Sigmoid colon (tissue), 7 donors: ENCODE measurements around the gene GRID1. TPM values are rescaled to one million over a fixed set of nuclear protein-coding genes. Genes with fewer than 3 reads are reported as not detected.
A peak's percentile ranks its signal among the peaks of the same experiment; 100 is the strongest.

Source experiments
- DNase-seq: peaks from one replicate; pipeline ENCODE4 v3.0.0-alpha.2; 2019
- H3K27ac ChIP-seq, 4 donors: fragments of 200-600 bp; sonication (generic); one replicate each; pipeline ENCODE4 v1.5.1; 2016 to 2019; ENCODE audit warnings: mild to moderate bottlenecking in 1 of 4
- H3K27me3 ChIP-seq, 3 donors: fragments of 200-600 bp; sonication (generic); one replicate each; pipeline ENCODE4 v1.5.1; 2019; ENCODE audit warnings: mild to moderate bottlenecking in 1 of 3
- H3K36me3 ChIP-seq, 4 donors: fragments of 200-600 bp; sonication (generic); one replicate each; pipeline ENCODE4 v1.5.1; 2016 to 2019
- H3K4me1 ChIP-seq, 4 donors: fragments of 200-600 bp; sonication (generic); one replicate each; pipeline ENCODE4 v1.5.1; 2017 to 2019
- H3K4me3 ChIP-seq, 4 donors: fragments of 200-600 bp; sonication (generic); one replicate each; pipeline ENCODE4 v1.5.1; 2017 to 2019; ENCODE audit warnings: mild to moderate bottlenecking in 2 of 4, moderate library complexity in 1 of 4
- H3K9me3 ChIP-seq, 4 donors: fragments of 200-600 bp in 3 of 4; sonication (generic) in 3 of 4; one replicate each; pipeline versions ENCODE4 v1.5.1 to v1.6.1; 2013 to 2019
- CTCF ChIP-seq, 4 experiments: fragments of 450-650 bp in 3 of 4; fragments of 200-600 bp in 1 of 4; IDR thresholded peaks; one replicate each; pipeline ENCODE4 v1.5.1; 2016 to 2019; ENCODE audit warnings: antibody characterized with exemption in 4 of 4, mild to moderate bottlenecking in 3 of 4, moderate library complexity in 2 of 4
- EP300 ChIP-seq, 4 donors: sonication (generic); formaldehyde crosslinking; IDR thresholded peaks; one replicate each; pipeline ENCODE4 v1.6.1; 2017; ENCODE audit warnings: antibody characterized with exemption in 4 of 4
- POLR2A ChIP-seq, 2 donors: fragments of 450-650 bp; IDR thresholded peaks; one replicate each; pipeline ENCODE4 v1.6.1; 2016; ENCODE audit warnings: antibody characterized with exemption in 2 of 2, mild to moderate bottlenecking in 2 of 2, moderate library complexity in 2 of 2
- POLR2AphosphoS5 ChIP-seq, 4 donors: sonication (generic); formaldehyde crosslinking; IDR thresholded peaks; one replicate each; pipeline ENCODE4 v1.6.1; 2017; ENCODE audit warnings: antibody characterized with exemption in 4 of 4
- WGBS, 2 donors: extraction: QIAGEN DNeasy Blood & Tissue Kit; methylation state at CpG; one replicate each; pipeline ENCODE4 v1.1.7; 2013; 5-methylcytosine and 5-hydroxymethylcytosine counted together
- intact Hi-C: fragments of 100-400 bp; cut with DNase I; formaldehyde crosslinking; loops from one replicate; pipeline ENCODE4 v1.15.1; 2023
- polyA plus RNA-seq, 3 donors: library from polyadenylated mRNA; stranded (reverse); fragments of 200-250 nt; gene quantifications; one replicate each; pipeline ENCODE4 v1.2.3, GENCODE V29; 2013
- total RNA-seq, 4 donors: library from RNA; depleted of rRNA; stranded (reverse); fragments of >200 nt; gene quantifications; one replicate each; pipeline ENCODE4 v1.1.0, GENCODE V29; 2016
- donor health status: healthy with polysubstance abuse.
- donor health status: Bipolar disorder and iron deficiency.
- donor health status: healthy.

Gene GRID1
- total and polyA plus RNA-seq, 7 donors, result 0.66 to 4.7 (median 1.1) TPM; not detected in 2

GRCh38 chr10:86046845-86047460, 319.6 kb downstream of the GRID1 start:
- H3K9me3 ChIP-seq, result no peaks in the 10 kb centered on the region
- 74 to 80% methylated on average over 2 of the region's 2 CpGs for WGBS, 2 donors
- TF ChIP-seq EP300 (IDR thresholded peaks at IDR 0.05) (no peak), POLR2AphosphoS5 (IDR thresholded peaks at IDR 0.05) (no peak), CTCF (IDR thresholded peaks at IDR 0.05) (no peak), POLR2A (IDR thresholded peaks at IDR 0.05) (no peak)

GRCh38 chr10:86045896-86046295, 320.7 kb downstream of the GRID1 start:
- Histone ChIP-seq H3K4me3 (no peak overlapping the region), H3K4me1 (no peaks in the 10 kb centered on the region), H3K27ac (no peak overlapping the region), H3K36me3 (no peaks in the 10 kb centered on the region), H3K9me3 (no peaks in the 10 kb centered on the region), H3K27me3 (no peaks in the 10 kb centered on the region)
- TF ChIP-seq CTCF (IDR thresholded peaks at IDR 0.05) (no peak), POLR2AphosphoS5 (IDR thresholded peaks at IDR 0.05) (no peak), POLR2A (IDR thresholded peaks at IDR 0.05) (no peak), EP300 (IDR thresholded peaks at IDR 0.05) (no peak)
- intact Hi-C loops, result no loop called here
- DNase-seq, result no peak
- 65 to 80% methylated on average over 5 of the region's 5 CpGs for WGBS, 2 donors

More at GRCh38 chr10:86046845-86047460, 319.6 kb downstream of the GRID1 start:
- Histone ChIP-seq H3K36me3 (no peaks in the 10 kb centered on the region), H3K27me3 (no peaks in the 10 kb centered on the region), H3K4me1 (no peaks in the 10 kb centered on the region), H3K4me3 (no peak overlapping the region), H3K27ac (no peak overlapping the region)
- intact Hi-C loops, result no loop called here
- DNase-seq, result peak; percentile 6

DNA sequence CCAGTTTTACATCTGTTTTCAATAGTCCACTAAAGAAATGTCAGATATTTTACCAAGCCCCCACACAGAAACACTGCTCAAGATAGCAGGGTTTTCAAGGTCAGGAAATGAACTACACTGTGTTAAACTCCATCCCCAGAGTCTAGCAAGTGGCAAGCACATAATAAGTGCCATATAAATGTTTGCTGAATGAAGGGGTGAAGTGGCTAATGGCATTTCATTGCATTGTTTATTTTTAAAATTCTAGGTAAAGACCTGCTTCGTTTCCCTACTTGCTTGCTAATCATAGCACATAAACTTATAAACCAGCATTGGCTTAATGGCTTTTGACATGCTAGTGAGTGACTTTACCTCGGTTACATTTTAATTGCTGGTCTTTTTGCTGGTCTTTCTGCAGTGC, 322.6 kb downstream of the GRID1 start:
- H3K36me3 ChIP-seq, result no peaks in the 10 kb centered on the region
- H3K9me3 ChIP-seq, result no peaks in the 10 kb centered on the region
- DNase-seq, result no peak
- intact Hi-C loops, result no loop called here
- no peaks in the 10 kb centered on the region for H3K27me3 ChIP-seq
- H3K27ac ChIP-seq, result no peak overlapping the region
- TF ChIP-seq CTCF (IDR thresholded peaks at IDR 0.05) (no peak), POLR2A (IDR thresholded peaks at IDR 0.05) (no peak), POLR2AphosphoS5 (IDR thresholded peaks at IDR 0.05) (no peak), EP300 (IDR thresholded peaks at IDR 0.05) (no peak)
- no peak overlapping the region for H3K4me3 ChIP-seq
- H3K4me1 ChIP-seq, result no peaks in the 10 kb centered on the region
- WGBS, 2 donors, result 28 to 55% methylated on average over 2 of the region's 2 CpGs

- TF ChIP-seq CTCF (IDR thresholded peaks at IDR 0.05), result no peak
- TF ChIP-seq EP300 (IDR thresholded peaks at IDR 0.05), result no peak
- TF ChIP-seq POLR2AphosphoS5 (IDR thresholded peaks at IDR 0.05), result no peak
- no peak for TF ChIP-seq POLR2A (IDR thresholded peaks at IDR 0.05)
- no peak for DNase-seq
- no peak overlapping the region for H3K27ac ChIP-seq
- no peak overlapping the region for H3K4me3 ChIP-seq
- WGBS, 2 donors, result 54 to 56% methylated on average over 3 of the region's 3 CpGs
- no peaks in the 10 kb centered on the region for H3K9me3 ChIP-seq
- no peaks in the 10 kb centered on the region for H3K27me3 ChIP-seq
- no peaks in the 10 kb centered on the region for H3K36me3 ChIP-seq
- intact Hi-C loops, result no loop called here
- H3K4me1 ChIP-seq, result no peaks in the 10 kb centered on the region
Measured at GRCh38 chr10:86043236-86043635, 323.4 kb downstream of the GRID1 start.

DNA sequence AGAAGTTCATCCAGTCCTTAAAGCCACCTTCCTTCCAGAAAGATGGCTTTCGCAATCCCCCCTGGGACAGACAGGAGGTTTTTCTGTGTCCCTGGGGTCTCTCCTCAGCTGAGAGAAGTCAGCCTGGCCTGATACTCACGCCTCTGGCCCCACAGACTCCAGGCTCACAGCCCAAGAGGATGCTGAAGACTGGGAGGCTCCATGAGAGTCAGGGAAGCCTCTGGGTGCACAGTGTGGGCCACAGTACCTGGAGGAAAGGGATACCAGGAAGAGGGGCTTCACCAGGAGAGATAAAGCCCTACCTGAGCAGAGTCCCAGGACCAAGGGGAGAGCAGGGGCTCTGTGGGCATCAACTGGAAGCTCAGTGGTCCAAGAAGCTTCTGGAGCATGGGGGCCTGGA, 324.4 kb downstream of the GRID1 start:
- Histone ChIP-seq H3K27ac (no peak overlapping the region), H3K36me3 (no peaks in the 10 kb centered on the region), H3K27me3 (no peaks in the 10 kb centered on the region), H3K4me1 (no peaks in the 10 kb centered on the region), H3K9me3 (no peaks in the 10 kb centered on the region), H3K4me3 (no peak overlapping the region)
- 60 to 78% methylated on average over 2 of the region's 2 CpGs for WGBS, 2 donors
- intact Hi-C loops, result no loop called here
- no peak for DNase-seq
- TF ChIP-seq POLR2A (IDR thresholded peaks at IDR 0.05) (no peak), POLR2AphosphoS5 (IDR thresholded peaks at IDR 0.05) (no peak), CTCF (IDR thresholded peaks at IDR 0.05) (no peak), EP300 (IDR thresholded peaks at IDR 0.05) (no peak)
